Astrocyte (in vitro differentiated cells and primary cell): ENCODE results near the gene KRI1. TPM values are rescaled to one million over a fixed set of nuclear protein-coding genes. Genes with fewer than 3 reads are reported as not detected.

Experiments used
- DNase-seq: peaks from one replicate; pipeline ENCODE4 v3.0.0-alpha.2; 2010; ENCODE audit warnings: low read depth
- FAIRE-seq: peaks from 2 replicates; lab custom pipeline; 2011; peaks lifted over from hg19 to GRCh38; lab: Jason Lieb, UNC
- H2AFZ ChIP-seq: 2 replicates; pipeline ENCODE4 v1.6.0; 2012; ENCODE audit warnings: low read depth, low read length, inconsistent platforms
- H3K27ac ChIP-seq: 2 replicates; pipeline ENCODE4 v1.5.1; 2011; ENCODE audit warnings: low read depth, low read length, inconsistent platforms
- H3K27me3 ChIP-seq: 2 replicates; pipeline ENCODE4 v1.6.0; 2011; ENCODE audit warnings: low read length, inconsistent platforms; ENCODE audit not compliant: insufficient read depth
- H3K36me3 ChIP-seq: 2 replicates; pipeline ENCODE4 v1.5.1; 2011; ENCODE audit warnings: low read length, inconsistent platforms; ENCODE audit not compliant: insufficient read depth
- H3K4me1 ChIP-seq: 2 replicates; pipeline ENCODE4 v1.5.1; 2011; ENCODE audit warnings: low read length, inconsistent platforms; ENCODE audit not compliant: insufficient read depth
- H3K4me2 ChIP-seq: 2 replicates; pipeline ENCODE4 v1.6.0; 2012; ENCODE audit warnings: low read length, inconsistent platforms
- H3K4me3 ChIP-seq: 2 replicates; pipeline ENCODE4 v1.5.1; 2011; ENCODE audit warnings: low read depth, mild to moderate bottlenecking, low read length, inconsistent platforms; ENCODE audit not compliant: insufficient read depth
- H3K79me2 ChIP-seq: 2 replicates; pipeline ENCODE4 v1.6.0; 2012; ENCODE audit warnings: mild to moderate bottlenecking, low read length, inconsistent platforms; ENCODE audit not compliant: insufficient read depth
- H3K9ac ChIP-seq: 2 replicates; pipeline ENCODE4 v1.6.0; 2012; ENCODE audit warnings: mild to moderate bottlenecking, low read length, inconsistent platforms
- H3K9me3 ChIP-seq: 2 replicates; pipeline ENCODE4 v1.5.1; 2012; ENCODE audit warnings: low read depth, mild to moderate bottlenecking, low read length, inconsistent platforms; ENCODE audit not compliant: insufficient read depth
- H4K20me1 ChIP-seq: 2 replicates; pipeline ENCODE4 v1.6.0; 2012; ENCODE audit warnings: low read length, inconsistent platforms; ENCODE audit not compliant: insufficient read depth
- H3K27ac Mint-ChIP-seq: one replicate; pipeline ENCODE4 v1.8.0; 2021; ENCODE audit warnings: mild to moderate bottlenecking, mixed read lengths; ENCODE audit not compliant: unreplicated experiment
- H3K27me3 Mint-ChIP-seq: one replicate; pipeline ENCODE4 v1.8.0; 2021; ENCODE audit warnings: low read depth, mixed read lengths; ENCODE audit not compliant: unreplicated experiment
- H3K36me3 Mint-ChIP-seq: one replicate; pipeline ENCODE4 v1.8.0; 2021; ENCODE audit warnings: low read depth, mixed read lengths; ENCODE audit not compliant: unreplicated experiment
- H3K4me1 Mint-ChIP-seq: one replicate; pipeline ENCODE4 v1.8.0; 2021; ENCODE audit warnings: low read depth, mixed read lengths; ENCODE audit not compliant: unreplicated experiment
- H3K4me3 Mint-ChIP-seq: one replicate; pipeline ENCODE4 v1.8.0; 2021; ENCODE audit warnings: mild to moderate bottlenecking, moderate library complexity, mixed read lengths; ENCODE audit not compliant: unreplicated experiment
- H3K9me3 Mint-ChIP-seq: one replicate; pipeline ENCODE4 v1.8.0; 2021; ENCODE audit warnings: mild to moderate bottlenecking, mixed read lengths; ENCODE audit not compliant: unreplicated experiment
- EZH2 ChIP-seq: IDR thresholded peaks from 2 replicates; pipeline ENCODE4 v1.6.1; 2012; ENCODE audit warnings: mild to moderate bottlenecking, low read length, inconsistent platforms; ENCODE audit not compliant: insufficient read depth
- total RNA-seq: library from RNA; stranded (reverse); gene quantifications from 2 replicates; pipeline ENCODE4 v1.2.1, GENCODE V29; 2021
- TF ChIP-seq, protein P1 (sequence below): IDR thresholded peaks from 2 replicates; pipeline ENCODE4 v1.5.1; 2011; ENCODE audit warnings: low read depth, mild to moderate bottlenecking, inconsistent platforms, low read length, moderate library complexity; ENCODE audit not compliant: insufficient read depth

Gene KRI1
- total RNA-seq, 1 donor from 2014 or later, result 14.1 TPM

DNA sequence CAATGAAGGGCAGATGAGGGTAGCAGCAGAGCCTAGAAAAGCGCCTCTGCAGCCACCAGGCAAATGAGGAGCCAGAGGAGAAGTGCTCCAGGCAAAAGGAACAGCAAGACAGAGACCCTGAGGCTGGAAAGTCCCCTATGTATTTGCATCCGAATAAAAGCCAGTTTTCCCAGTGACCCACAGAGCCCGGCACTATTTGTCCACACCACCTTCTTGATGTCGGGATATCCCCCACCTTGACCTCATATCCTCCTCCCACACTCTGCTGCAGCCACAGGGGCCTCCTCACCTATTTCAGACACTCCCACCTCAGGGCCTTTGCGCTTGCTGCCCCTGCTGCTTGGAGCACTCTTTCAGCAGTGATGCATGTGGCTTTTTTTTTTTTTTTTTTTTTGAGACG, 15.5 kb downstream of the KRI1 start:
- H2AFZ ChIP-seq, result no peak overlapping the region
- peaks cover 19% of the 10 kb centered on the region for H3K36me3 Mint-ChIP-seq

DNA sequence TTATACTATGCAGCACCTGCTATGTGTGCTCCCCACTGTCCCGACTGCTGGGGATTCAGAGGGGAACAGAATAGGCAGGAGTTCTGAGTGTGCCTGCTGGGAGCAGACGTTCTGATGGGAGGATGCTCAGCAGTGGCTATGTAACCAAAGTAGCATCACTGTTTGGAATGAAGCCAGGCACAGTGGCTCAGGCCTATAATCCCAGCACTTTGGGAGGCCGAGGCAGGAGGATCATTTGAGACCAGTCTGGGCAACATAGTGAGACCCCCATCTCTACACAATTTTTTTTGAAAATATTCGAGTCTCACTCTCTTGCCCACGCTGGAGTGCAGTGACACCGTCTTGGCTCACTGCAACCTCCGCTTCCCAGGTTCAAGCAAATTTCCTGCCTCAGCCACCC, 16.1 kb downstream of the KRI1 start:
- Mint-ChIP-seq H3K4me1 (no peaks in the 10 kb centered on the region), H3K27me3 (no peaks in the 10 kb centered on the region), H3K27ac (no peak overlapping the region), H3K4me3 (no peak overlapping the region), H3K9me3 (no peaks in the 10 kb centered on the region), H3K36me3 (peaks cover 19% of the 10 kb centered on the region)
- Histone ChIP-seq H3K4me3 (no peak overlapping the region), H3K27ac (no peak overlapping the region), H3K4me2 (no peak overlapping the region), H3K4me1 (peaks cover 3% of the 10 kb centered on the region), H3K79me2 (peaks cover 23% of the 10 kb centered on the region), H2AFZ (no peak overlapping the region), H4K20me1 (peaks cover 29% of the 10 kb centered on the region), H3K9ac (no peak overlapping the region), H3K27me3 (no peaks in the 10 kb centered on the region), H3K36me3 (peaks cover 6% of the 10 kb centered on the region), H3K9me3 (no peaks in the 10 kb centered on the region)
- FAIRE-seq (no peak), DNase-seq (no peak)
- TF ChIP-seq, protein P1, sequence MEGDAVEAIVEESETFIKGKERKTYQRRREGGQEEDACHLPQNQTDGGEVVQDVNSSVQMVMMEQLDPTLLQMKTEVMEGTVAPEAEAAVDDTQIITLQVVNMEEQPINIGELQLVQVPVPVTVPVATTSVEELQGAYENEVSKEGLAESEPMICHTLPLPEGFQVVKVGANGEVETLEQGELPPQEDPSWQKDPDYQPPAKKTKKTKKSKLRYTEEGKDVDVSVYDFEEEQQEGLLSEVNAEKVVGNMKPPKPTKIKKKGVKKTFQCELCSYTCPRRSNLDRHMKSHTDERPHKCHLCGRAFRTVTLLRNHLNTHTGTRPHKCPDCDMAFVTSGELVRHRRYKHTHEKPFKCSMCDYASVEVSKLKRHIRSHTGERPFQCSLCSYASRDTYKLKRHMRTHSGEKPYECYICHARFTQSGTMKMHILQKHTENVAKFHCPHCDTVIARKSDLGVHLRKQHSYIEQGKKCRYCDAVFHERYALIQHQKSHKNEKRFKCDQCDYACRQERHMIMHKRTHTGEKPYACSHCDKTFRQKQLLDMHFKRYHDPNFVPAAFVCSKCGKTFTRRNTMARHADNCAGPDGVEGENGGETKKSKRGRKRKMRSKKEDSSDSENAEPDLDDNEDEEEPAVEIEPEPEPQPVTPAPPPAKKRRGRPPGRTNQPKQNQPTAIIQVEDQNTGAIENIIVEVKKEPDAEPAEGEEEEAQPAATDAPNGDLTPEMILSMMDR, result no peak
- TF ChIP-seq EZH2, result no peak

More for the DNA sequence above, 15.5 kb downstream of the KRI1 start:
- Histone ChIP-seq H3K27me3 (no peaks in the 10 kb centered on the region), H3K9ac (no peak overlapping the region), H3K4me2 (no peak overlapping the region), H3K9me3 (no peaks in the 10 kb centered on the region), H3K36me3 (peaks cover 8% of the 10 kb centered on the region), H3K27ac (no peak overlapping the region), H3K4me3 (no peak overlapping the region), H3K79me2 (peaks cover 17% of the 10 kb centered on the region), H3K4me1 (no peaks in the 10 kb centered on the region), H4K20me1 (peaks cover 27% of the 10 kb centered on the region)
- Mint-ChIP-seq H3K9me3 (no peaks in the 10 kb centered on the region), H3K27ac (no peak overlapping the region), H3K4me3 (no peak overlapping the region), H3K27me3 (no peaks in the 10 kb centered on the region), H3K4me1 (no peaks in the 10 kb centered on the region)
- TF ChIP-seq, protein P1, result no peak
- no peak for TF ChIP-seq EZH2
- no peak for DNase-seq
- FAIRE-seq, result no peak

DNA sequence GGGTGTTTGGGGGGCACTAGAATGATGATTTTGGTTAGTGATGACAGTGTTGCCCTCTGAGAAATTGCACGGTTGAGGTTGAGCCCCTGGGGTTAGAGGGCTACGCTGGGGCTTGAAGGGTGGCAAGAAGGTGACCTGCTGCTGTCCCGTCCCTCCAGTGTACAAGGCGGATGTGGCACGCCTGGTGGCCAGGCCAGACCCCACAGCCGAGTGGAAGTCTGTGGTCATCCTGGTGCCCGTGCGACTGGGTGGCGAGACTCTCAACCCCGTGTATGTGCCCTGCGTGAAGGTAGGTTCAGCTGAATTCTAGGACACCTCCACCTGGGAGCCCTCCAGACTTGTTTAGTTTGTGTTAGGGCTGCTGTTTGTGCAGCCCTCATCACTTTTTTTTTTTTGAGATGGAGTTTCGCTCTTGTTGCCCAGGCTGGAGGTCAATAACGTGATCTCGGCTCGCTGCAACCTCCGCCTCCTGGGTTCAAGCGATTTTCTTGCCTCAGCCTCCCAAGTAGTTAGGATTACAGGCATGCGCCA, 17.0 kb downstream of the KRI1 start:
- peaks cover 32% of the 10 kb centered on the region for H3K79me2 ChIP-seq
- H3K27ac Mint-ChIP-seq, result no peak overlapping the region
- H3K4me3 ChIP-seq, result no peak overlapping the region
- H3K36me3 ChIP-seq, result peaks cover 6% of the 10 kb centered on the region
- H3K4me1 ChIP-seq, result peaks cover 6% of the 10 kb centered on the region
- no peak overlapping the region for H3K27ac ChIP-seq
- H3K27me3 Mint-ChIP-seq, result no peaks in the 10 kb centered on the region
- FAIRE-seq (no peak), DNase-seq (no peak)
- TF ChIP-seq, protein P1, result no peak
- TF ChIP-seq EZH2, result no peak
- no peaks in the 10 kb centered on the region for H3K4me1 Mint-ChIP-seq
- no peak overlapping the region for H3K9ac ChIP-seq
- no peaks in the 10 kb centered on the region for H3K9me3 Mint-ChIP-seq
- no peaks in the 10 kb centered on the region for H3K27me3 ChIP-seq
- peaks cover 33% of the 10 kb centered on the region for H4K20me1 ChIP-seq
- no peak overlapping the region for H3K4me2 ChIP-seq
- no peaks in the 10 kb centered on the region for H3K9me3 ChIP-seq
- no peak overlapping the region for H3K4me3 Mint-ChIP-seq
- peaks cover 19% of the 10 kb centered on the region for H3K36me3 Mint-ChIP-seq
- H2AFZ ChIP-seq, result no peak overlapping the region
